Stimulated activated CD4-positive, alpha-beta T cell treated with anti-CD3 and anti-CD28 coated beads, TNF-alpha, amount 100 ng/mL, for 4 hours (primary cell): ENCODE measurements around the gene VPS18.

Experiments used
- DNase-seq, 3 experiments: peaks; one replicate each; pipeline ENCODE4 v3.0.0-alpha.2; 2020; ENCODE audit warnings: low read depth in 3 of 3

The VPS18 gene

GRCh38 chr15:40918799-40919392, 24.6 kb downstream of the VPS18 start:
- no peak for DNase-seq

GRCh38 chr15:40921949-40922607, 27.8 kb downstream of the VPS18 start:
- DNase-seq = no peak

- no peak for DNase-seq
Measured at GRCh38 chr15:40922608-40923005, 28.4 kb downstream of the VPS18 start.

GRCh38 chr15:40923551-40923950, 29.3 kb downstream of the VPS18 start:
- DNase-seq = no peak

- no peak for DNase-seq
Measured at GRCh38 chr15:40925495-40925862, 31.2 kb downstream of the VPS18 start.

- DNase-seq = no peak
Measured at GRCh38 chr15:40925863-40926658, 31.8 kb downstream of the VPS18 start.

GRCh38 chr15:40926659-40927494, 32.6 kb downstream of the VPS18 start:
- DNase-seq = no peak

GRCh38 chr15:40927495-40927872, 33.2 kb downstream of the VPS18 start:
- DNase-seq = no peak

GRCh38 chr15:40927873-40928806, 33.9 kb downstream of the VPS18 start:
- no peak for DNase-seq

GRCh38 chr15:40928821-40929659, 34.8 kb downstream of the VPS18 start, which contains the start of gene DLL4:
TSS of gene DLL4 (plus strand) at chr15:40929340. CDS start at chr15:40929669, 329 bp downstream.
- no peak for DNase-seq

- no peak for DNase-seq
Measured at GRCh38 chr15:40929660-40930429, 35.6 kb downstream of the VPS18 start.

GRCh38 chr15:40930430-40931299, 36.4 kb downstream of the VPS18 start:
- DNase-seq = no peak

- no peak for DNase-seq
Measured at GRCh38 chr15:40931300-40932142, 37.3 kb downstream of the VPS18 start.

GRCh38 chr15:40932156-40932555, 37.9 kb downstream of the VPS18 start:
- no peak for DNase-seq

- DNase-seq = no peak
Measured at GRCh38 chr15:40932649-40933516, 38.6 kb downstream of the VPS18 start.

- DNase-seq = no peak
Measured at GRCh38 chr15:40933517-40933902, 39.3 kb downstream of the VPS18 start.
